ENCODE data around the gene SLC2A5.

SLC2A5 gene

DNA sequence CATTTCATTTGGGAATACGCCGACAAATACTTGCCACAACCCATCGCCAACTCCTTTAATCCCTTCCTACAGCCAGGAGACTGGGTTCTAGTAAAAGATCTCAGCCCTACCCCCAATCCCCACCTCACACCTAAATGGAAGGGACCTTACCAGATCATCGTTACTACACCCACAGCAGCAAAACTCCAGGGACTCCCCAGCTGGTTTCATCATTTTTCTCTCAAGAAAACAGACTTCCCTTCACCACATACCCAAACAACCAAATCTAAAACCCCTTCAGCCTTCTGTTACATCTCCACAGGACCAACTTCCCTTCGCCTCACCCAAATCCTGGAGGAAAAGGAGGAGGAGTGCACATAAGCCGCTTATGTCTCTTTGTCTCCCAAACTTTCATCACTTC is 23.7 kb upstream of the SLC2A5 start:
- DNase-seq: no peak

GRCh38 chr1:9088807-9089206 is 19.4 kb upstream of the SLC2A5 start:
- no peak for DNase-seq

DNA sequence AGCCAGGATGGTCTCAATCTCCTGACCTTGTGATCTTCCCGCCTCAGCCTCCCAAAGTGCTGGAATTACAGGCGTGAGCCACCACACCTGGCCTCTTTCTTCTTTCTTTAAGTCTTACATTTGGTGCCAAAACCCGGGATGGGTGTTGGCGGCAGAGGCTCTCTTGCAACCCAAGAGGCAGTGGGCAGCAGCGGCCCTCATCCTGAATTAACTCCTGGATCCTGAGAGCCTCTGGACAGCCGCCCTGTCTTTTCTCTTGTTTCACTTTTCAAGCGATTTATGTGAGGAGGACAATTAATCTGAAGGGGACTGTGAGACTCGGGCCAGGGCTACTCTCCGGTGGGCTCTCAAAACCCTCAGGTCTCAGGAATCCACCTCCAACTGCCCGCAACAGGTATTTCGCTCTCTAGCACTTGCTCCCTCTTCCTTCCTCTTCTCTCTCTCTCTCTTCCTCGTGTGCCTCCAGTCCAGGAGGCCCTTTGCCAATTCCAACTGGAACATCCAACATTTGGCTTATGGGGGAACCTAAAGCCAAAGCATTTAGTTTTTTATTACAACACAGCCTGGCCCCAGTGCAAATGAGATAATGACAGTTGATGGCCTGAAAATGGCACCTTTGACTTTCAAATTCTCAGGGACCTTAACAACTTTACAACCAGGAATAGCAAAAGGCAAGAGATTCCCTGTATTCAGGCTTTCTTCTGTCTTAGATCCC is 18.1 kb upstream of the SLC2A5 start:
- DNase-seq: no peak

DNA sequence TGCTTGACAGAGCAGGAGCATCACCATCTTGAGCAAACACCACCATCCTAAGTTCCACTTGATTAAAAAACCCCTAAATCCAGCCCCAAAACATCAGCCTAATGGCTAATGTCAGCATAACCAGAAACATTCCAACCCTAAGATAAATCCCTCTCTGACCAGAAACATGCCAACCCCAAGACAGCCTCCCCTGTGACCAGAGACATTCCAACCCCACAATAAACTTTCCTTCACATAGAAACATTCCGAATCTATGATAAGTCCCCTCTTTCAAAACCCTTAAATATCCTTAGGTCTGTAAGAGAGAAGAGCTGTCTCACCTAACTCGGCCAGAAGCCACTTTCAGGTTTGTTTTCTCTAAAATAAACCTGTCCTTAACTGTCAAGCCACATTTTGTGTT is 17.4 kb upstream of the SLC2A5 start:
- DNase-seq: no peak

DNA sequence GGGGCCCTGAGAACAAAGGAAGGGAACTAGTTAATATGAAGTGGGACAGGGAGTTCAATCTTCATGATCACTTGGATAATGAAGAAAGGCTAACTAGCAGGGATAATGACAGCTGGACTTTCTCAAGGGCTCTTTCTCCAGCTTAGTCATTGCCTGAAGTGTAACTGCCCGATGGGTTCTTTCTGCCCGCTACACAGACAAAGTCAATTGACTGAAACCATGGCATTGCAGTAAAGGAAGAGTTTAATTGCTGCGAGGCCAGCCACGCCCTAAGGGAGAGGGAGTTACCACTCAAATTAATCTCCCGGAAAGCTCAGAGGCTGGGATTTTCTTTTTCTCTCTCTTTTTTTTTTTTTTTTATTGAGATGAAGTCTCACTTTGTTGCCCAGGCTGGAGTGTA is 16.6 kb upstream of the SLC2A5 start:
- no peak for DNase-seq

DNA sequence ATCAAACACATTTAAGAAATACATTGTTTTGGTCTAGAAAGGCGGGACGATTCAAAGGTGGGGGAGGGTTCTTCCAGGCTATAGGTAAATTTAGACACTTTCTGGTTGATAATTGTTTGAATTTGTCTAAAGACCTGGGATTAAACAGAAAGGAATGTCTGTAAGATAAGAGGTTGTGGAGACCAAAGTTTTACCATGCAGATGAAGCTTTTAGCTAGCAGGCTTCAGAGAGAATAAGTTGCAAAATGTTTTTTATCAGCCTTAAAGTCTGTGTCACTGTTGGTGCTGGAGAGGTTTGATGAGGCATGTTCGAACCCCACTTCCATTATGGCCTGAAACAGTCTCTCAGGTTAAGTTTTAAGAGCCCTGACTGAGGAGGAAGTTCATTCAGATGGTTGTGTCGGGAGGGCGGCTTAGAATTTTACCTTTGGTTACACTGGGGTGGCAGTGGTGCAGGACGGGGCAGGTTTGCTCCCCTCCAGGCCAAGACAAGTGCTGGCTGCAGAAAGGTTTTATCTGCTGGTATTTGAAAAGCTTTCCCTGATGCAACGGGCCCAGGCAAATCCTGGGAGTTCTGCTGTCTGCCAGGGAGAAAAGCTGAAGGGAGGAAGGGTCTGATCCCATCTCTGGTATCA is 16.0 kb upstream of the SLC2A5 start:
- no peak for DNase-seq

DNA sequence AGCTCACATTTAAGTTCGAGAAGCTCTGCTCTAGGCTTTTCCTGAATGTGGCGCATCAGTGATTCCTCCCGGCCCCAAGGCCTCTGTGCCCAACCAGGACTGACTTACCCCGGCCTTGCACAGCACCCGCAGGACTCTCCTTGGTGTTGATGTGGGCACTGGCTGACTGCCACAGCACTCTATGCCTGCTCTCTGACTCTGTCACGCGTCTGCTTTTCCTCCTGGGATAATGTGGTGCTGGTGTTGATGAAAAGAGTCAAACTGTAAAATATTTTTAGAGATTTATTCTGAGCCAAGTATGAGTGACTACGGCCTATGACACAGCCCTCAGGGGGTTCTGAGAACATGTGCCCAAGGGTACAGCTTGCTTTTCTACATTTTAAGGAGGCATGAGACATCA is 15.5 kb upstream of the SLC2A5 start:
- peak in 1 of 51 donors; percentile 22 for DNase-seq

GRCh38 chr1:9081473-9081872 is 12.0 kb upstream of the SLC2A5 start:
- DNase-seq: no peak

DNA sequence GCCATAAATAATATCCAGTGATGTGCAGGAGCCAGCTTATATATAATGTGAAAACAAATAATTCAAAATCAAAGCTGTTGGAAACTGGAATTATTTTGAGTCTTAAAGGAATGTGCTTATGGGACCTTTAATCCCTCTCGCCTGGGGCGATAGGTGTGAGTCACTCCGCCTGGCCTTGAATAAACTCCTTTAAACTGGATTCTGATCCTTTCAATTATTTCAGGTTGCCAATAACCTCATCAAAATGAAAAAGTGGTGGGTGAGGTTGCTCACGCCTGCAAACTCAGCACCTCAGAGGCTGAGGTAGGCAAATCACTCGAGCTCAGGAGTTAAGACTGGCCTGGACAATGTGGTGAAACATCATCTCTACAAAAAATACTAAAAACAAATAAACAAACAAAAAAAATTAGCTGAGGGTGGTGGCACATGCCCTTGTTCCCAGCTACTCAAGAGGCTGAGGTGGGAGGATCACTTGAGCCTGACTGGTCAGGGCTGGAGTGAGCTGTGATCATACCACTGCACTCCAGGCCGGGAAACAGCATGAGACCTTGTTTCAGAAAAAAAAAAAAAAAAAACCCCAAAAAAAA is 11.4 kb upstream of the SLC2A5 start:
- no peak for DNase-seq

GRCh38 chr1:9079988-9080704 is 10.7 kb upstream of the SLC2A5 start:
- DNase-seq: no peak

DNA sequence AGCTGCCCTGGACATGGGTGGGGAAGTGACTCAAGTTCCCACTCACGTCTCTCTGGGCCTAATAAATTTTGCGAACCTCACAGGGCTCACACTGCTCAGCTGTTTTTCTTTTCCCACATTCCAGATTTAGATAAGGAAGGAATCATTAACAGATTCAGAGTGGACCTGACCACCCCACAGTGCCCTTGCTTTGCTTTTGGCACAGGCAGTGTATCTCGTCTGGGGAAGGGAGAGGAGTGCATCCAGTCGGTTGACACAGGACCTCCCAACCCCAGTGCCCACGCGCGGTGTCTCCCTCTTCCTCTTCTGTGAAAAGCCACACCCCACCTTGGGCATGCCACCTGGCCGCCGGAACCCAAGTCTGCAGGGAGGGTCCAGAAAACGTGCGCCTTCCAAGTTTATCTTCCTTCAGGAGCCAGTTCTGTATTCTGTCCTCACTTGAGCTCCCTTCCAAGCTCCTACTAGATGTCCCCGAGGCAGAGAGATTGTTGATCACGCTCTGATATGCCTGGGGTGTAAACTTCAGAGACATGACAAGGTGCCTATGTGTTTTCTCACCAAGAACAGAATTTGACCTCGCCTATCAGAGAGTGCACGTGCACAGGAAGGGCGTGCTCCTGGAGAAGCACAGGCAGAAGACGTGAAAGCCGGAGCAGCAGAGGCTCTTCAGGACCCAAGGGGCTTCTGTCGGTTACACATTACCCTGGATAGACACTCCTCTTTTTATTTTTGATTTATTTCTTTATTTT is 9.5 kb upstream of the SLC2A5 start:
- no peak for DNase-seq

DNA sequence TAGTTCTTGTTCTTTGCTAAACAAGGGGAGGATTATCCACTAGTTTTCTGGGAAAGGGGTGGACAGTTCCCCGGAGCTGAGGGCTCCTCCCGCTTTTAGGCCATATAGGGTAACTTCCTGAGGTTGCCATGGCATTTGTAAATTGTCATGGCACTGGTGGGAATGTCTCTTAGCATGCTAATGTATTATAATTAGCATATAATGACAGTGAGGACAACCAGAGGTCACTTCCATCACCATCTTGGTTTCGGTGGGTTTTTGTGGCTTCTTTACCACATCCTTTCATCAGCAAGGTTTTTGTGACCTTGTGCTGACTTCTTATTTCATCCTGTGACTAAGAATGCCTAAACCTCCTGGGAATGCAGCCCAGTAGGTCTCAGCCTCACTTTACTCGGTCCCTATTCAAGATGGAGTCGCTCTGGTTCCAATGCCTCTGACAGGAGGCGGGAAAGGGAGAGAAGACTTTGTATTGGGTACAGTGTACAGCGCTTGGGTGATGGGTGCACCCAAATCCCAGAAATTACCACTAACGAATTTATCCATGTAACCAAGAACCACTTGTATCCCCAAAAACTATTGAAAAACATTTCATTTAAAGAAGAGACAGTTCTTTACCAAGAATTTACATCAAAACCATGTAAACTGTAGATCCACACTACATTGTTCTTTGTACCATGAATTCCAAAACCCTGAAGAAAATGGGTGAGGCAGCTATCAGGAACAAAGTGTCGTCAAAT is 8.7 kb upstream of the SLC2A5 start:
- DNase-seq: no peak

DNA sequence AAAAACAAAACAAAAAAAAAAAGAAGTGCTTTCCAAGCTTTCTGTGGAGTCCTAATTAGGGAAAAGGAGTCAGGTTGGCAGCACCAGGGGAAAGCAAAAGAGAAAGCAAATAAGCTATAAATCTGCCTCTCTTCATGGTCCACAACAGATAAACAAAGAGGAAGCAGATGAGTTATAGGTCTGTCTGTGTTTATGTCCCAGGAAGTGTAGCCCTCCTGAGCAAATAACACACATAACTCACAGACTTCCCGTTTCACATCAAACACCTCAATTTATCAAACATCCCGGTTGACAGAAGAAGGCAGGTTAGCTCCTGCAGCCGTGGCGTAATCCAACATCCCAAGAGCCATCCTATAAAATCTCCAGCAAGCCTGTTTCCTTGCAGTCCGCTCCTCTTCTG is 5.6 kb upstream of the SLC2A5 start:
- no peak for DNase-seq

DNA sequence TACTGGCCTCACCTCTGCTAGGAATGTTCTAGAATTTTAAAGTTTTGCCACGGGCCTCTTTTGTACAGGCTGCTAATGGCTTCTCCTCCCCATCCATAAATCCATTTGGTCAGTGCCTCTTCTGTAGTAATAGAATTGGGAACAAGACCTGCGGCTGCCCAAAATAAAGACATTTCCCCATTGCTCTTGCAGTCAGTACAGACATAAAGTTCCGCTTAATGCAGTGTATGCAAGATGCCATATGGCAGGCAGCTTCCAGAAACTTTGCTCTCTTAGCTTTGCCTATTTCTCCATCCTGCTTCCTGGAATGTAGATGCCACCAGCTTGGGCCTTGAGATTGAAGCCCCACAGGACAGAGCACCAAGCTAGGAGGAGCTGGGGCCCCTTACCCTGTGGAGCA is 3.7 kb upstream of the SLC2A5 start:
- DNase-seq: peak in 1 of 51 donors; percentile 23

DNA sequence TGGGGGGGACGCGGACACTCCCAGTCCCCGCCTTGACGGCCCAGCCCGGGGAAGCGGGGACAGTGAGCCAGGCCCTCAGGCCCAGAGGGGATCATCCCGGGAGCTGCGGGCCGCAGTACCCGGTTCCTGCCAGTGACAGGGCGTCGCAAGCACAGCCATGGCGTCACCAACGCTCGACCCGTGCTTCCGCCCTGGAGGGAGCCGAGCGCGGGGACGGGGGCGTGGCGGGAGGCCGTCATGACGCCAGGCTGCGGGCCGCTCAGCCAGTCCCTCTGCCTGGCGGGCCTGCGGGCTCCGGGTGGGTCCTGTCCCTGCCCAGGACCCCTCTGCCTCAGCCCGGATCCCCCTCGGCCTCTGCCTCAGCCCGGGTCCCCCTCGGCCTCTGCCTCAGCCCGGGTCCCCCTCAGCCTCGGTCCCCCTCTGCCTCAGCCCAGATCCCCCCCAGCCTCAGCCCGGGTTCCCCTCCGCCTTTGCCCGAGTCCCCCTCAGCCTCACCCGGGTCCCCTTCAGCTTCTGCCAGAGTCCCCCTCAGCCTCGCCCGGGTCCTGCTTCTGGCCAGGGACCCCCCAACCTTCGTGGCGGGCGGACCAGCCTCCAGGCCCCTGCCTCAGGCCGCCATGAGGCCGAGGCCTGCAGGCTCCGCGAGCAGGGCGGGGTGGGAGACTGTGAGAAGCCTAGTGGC is 2.3 kb upstream of the SLC2A5 start:
- no peak for DNase-seq

DNA sequence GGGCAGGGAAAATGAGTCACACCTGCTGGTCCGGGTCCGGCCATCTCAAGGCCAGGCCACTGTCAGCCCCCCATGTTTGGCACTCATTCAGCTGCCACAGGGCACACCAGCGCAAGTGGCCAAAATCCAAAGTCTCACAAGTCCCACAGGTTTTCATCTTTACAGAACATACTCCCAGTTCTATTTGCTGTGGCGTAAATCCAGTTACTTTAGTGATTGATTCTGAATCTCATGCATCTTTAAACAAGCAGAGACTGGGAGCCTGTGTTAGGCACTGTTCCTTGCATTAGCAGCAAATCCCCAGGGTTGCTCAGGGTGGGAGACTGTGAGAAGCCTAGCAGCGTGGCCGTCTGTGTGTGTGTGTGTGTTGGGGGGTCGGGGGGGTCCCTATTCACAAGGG is 1.1 kb upstream of the SLC2A5 start:
- DNase-seq: no peak

DNA sequence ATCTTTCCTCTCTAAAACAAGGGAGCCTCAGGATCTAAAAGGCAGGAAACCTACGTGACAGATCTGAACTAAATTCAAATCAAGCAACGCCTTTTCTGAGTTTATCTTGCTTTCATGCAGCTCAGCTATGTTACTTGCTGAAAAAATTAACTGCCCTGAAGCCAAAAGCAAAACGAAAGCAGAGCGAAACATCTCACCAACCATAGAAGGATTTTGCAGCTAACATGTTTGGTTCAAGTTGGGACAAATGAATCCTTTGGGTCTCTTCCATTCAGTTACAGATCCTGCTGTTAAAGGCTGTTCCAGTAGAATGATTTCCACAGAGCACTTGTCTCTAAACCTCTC is 482 bp downstream of the SLC2A5 start:
- no peak for DNase-seq

GRCh38 chr1:9066945-9067807 is 2.3 kb downstream of the SLC2A5 start:
- peak in 24 of 51 donors; percentile 5 to 44 (median 20) for DNase-seq

GRCh38 chr1:9065213-9065751 is 4.2 kb downstream of the SLC2A5 start:
- DNase-seq: no peak

All from hypothalamus (tissue), 51 donors.